ENCODE data around the gene NAA15.
"Not testable (repeated sequence)": the region's sequence is repeated elsewhere in the genome, so short reads cannot be mapped to it uniquely, and the experiment has no call there.

The NAA15 gene

DNA sequence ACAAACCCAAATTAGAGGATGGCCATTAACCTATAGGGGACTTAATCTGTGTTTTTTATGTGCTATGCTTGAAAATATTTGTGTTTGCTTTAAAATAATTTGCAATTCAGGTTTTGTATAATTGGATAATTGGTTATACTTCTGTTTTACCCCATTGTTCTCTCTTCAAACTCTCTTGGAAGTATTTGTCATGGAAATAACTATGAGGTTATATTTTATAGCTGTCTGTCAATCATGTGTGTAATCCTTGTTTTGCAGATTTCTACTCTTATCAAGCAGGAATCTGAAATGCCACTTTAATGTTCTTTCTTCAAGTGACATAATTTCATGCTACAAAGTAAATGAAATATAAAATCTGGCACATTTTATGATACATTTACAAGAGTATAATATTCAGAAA lies 16.3 kb downstream of the NAA15 start:
- Histone ChIP-seq H3K27me3 (replicated peaks; ENCODE audit: control insufficient read depth, insufficient read depth, low read length) (no peaks in the 10 kb centered on the region), H3K36me3 (ENCODE audit: control insufficient read depth, insufficient read depth, low read length, severe bottlenecking) (no peaks in the 10 kb centered on the region), H3K9ac (ENCODE audit: low read length) (no peak overlapping the region), H3K4me3 (ENCODE audit: low read length) (no peak overlapping the region), H3K9me3 (ENCODE audit: control insufficient read depth, low read length) (no peaks in the 10 kb centered on the region), H3K4me1 (ENCODE audit: control insufficient read depth, insufficient read depth, low read length) (peaks cover 14% of the 10 kb centered on the region)
- DNase-seq (ENCODE audit: low read depth), result no peak

DNA sequence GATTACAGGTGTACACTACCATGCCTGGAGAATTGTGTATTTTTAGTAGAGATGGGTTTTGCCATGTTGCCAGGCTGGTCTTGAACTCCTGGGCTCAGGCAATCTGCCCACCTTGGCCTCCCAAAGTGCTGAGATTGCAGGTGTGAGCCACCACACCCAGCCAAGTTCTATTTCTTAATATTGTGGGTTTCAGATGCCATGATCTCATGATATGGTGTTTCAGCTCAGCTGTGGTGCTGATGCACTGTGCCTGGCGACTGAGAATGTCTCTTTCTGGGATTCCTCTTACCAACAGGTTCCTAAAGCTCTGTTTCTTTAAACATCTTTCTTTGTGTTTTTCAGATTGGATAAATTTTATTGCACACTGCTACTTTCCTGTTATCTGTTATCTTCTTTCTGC lies 18.3 kb downstream of the NAA15 start:
- no peak for DNase-seq (ENCODE audit: low read depth)
- peaks cover 12% of the 10 kb centered on the region for H3K4me1 ChIP-seq (ENCODE audit: control insufficient read depth, insufficient read depth, low read length)
- H3K4me3 ChIP-seq (ENCODE audit: low read length), result no peak overlapping the region
- no peak overlapping the region for H3K9ac ChIP-seq (ENCODE audit: low read length)
- no peaks in the 10 kb centered on the region for H3K9me3 ChIP-seq (ENCODE audit: control insufficient read depth, low read length)
- no peaks in the 10 kb centered on the region for H3K27me3 ChIP-seq (replicated peaks; ENCODE audit: control insufficient read depth, insufficient read depth, low read length)
- no peaks in the 10 kb centered on the region for H3K36me3 ChIP-seq (ENCODE audit: control insufficient read depth, insufficient read depth, low read length, severe bottlenecking)

DNA sequence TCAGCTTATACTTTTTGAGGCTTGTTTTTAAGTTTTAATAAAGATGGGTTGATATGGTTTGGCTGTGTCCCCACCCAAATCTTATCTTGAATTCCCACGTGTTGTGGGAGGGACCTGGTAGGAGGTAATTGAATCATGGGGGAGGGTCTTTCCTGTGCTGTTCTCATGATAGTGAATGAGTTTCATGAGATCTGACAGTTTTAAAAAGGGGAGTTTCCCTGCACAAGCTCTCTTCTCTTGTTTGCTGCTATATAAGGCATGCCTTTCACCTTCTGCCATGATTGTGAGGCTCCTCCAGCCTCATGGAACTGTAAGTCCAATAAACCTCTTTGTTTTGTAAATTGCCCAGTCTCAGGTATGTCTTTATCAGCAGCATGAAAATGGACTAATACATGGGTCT lies 20.8 kb downstream of the NAA15 start:
- H3K9me3 ChIP-seq (ENCODE audit: control insufficient read depth, low read length); H3K4me3 ChIP-seq (ENCODE audit: low read length); H3K4me1 ChIP-seq (ENCODE audit: control insufficient read depth, insufficient read depth, low read length); H3K27me3 ChIP-seq (replicated peaks; ENCODE audit: control insufficient read depth, insufficient read depth, low read length); H3K36me3 ChIP-seq (ENCODE audit: control insufficient read depth, insufficient read depth, low read length, severe bottlenecking); DNase-seq (ENCODE audit: low read depth); H3K9ac ChIP-seq (ENCODE audit: low read length): not testable (repeated sequence)

- not testable (repeated sequence) for H3K9ac ChIP-seq (ENCODE audit: low read length); H3K4me1 ChIP-seq (ENCODE audit: control insufficient read depth, insufficient read depth, low read length); H3K9me3 ChIP-seq (ENCODE audit: control insufficient read depth, low read length); H3K36me3 ChIP-seq (ENCODE audit: control insufficient read depth, insufficient read depth, low read length, severe bottlenecking); H3K27me3 ChIP-seq (replicated peaks; ENCODE audit: control insufficient read depth, insufficient read depth, low read length); DNase-seq (ENCODE audit: low read depth); H3K4me3 ChIP-seq (ENCODE audit: low read length)
These were observed 21.2 kb downstream of the NAA15 start for GRCh38 chr4:139322541-139322940.

GRCh38 chr4:139324620-139325019 lies 23.3 kb downstream of the NAA15 start:
- H3K4me3 ChIP-seq (ENCODE audit: low read length), result no peak overlapping the region
- H3K4me1 ChIP-seq (ENCODE audit: control insufficient read depth, insufficient read depth, low read length), result peaks cover 5% of the 10 kb centered on the region
- H3K9ac ChIP-seq (ENCODE audit: low read length), result no peak overlapping the region
- no peak for DNase-seq (ENCODE audit: low read depth)
- no peaks in the 10 kb centered on the region for H3K9me3 ChIP-seq (ENCODE audit: control insufficient read depth, low read length)
- no peaks in the 10 kb centered on the region for H3K27me3 ChIP-seq (replicated peaks; ENCODE audit: control insufficient read depth, insufficient read depth, low read length)
- peaks cover 2% of the 10 kb centered on the region for H3K36me3 ChIP-seq (ENCODE audit: control insufficient read depth, insufficient read depth, low read length, severe bottlenecking)

- no peak overlapping the region for H3K9ac ChIP-seq (ENCODE audit: low read length)
- H3K27me3 ChIP-seq (replicated peaks; ENCODE audit: control insufficient read depth, insufficient read depth, low read length), result no peaks in the 10 kb centered on the region
- H3K9me3 ChIP-seq (ENCODE audit: control insufficient read depth, low read length), result no peaks in the 10 kb centered on the region
- H3K4me1 ChIP-seq (ENCODE audit: control insufficient read depth, insufficient read depth, low read length), result no peaks in the 10 kb centered on the region
- DNase-seq (ENCODE audit: low read depth), result no peak
- H3K4me3 ChIP-seq (ENCODE audit: low read length), result no peak overlapping the region
- H3K36me3 ChIP-seq (ENCODE audit: control insufficient read depth, insufficient read depth, low read length, severe bottlenecking), result peaks cover 7% of the 10 kb centered on the region
These were observed 28.4 kb downstream of the NAA15 start for GRCh38 chr4:139329665-139330200.

DNA sequence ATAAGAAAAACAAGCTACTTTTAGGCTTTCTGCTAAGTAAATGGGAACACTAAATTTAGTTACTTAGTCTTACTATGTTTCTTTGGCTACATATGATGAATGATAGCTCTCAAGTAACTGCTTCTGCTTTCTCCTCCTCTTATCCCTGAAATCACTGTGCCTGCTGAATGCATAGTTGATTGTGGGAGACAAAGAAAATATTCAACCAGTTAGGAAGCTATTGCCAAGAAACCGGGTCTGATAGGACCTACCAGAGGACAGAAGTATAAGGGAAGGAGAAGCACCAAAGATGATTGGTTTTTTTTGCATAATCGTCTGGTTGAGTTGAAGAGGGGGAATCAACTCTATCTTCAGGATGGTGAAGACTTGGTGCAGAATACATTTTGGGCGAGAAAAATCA lies 29.0 kb downstream of the NAA15 start:
- Histone ChIP-seq H3K9me3 (ENCODE audit: control insufficient read depth, low read length) (no peaks in the 10 kb centered on the region), H3K4me1 (ENCODE audit: control insufficient read depth, insufficient read depth, low read length) (no peaks in the 10 kb centered on the region), H3K4me3 (ENCODE audit: low read length) (no peak overlapping the region), H3K27me3 (replicated peaks; ENCODE audit: control insufficient read depth, insufficient read depth, low read length) (no peaks in the 10 kb centered on the region), H3K9ac (ENCODE audit: low read length) (no peak overlapping the region), H3K36me3 (ENCODE audit: control insufficient read depth, insufficient read depth, low read length, severe bottlenecking) (peaks cover 9% of the 10 kb centered on the region)
- DNase-seq (ENCODE audit: low read depth), result no peak

- H3K27me3 ChIP-seq (replicated peaks; ENCODE audit: control insufficient read depth, insufficient read depth, low read length), result no peaks in the 10 kb centered on the region
- peaks cover 13% of the 10 kb centered on the region for H3K36me3 ChIP-seq (ENCODE audit: control insufficient read depth, insufficient read depth, low read length, severe bottlenecking)
- no peak overlapping the region for H3K4me3 ChIP-seq (ENCODE audit: low read length)
- H3K9ac ChIP-seq (ENCODE audit: low read length), result no peak overlapping the region
- no peaks in the 10 kb centered on the region for H3K9me3 ChIP-seq (ENCODE audit: control insufficient read depth, low read length)
- no peaks in the 10 kb centered on the region for H3K4me1 ChIP-seq (ENCODE audit: control insufficient read depth, insufficient read depth, low read length)
- DNase-seq (ENCODE audit: low read depth), result no peak
These were observed 29.9 kb downstream of the NAA15 start for GRCh38 chr4:139331185-139331584.

- Histone ChIP-seq H3K9ac (ENCODE audit: low read length) (no peak overlapping the region), H3K27me3 (replicated peaks; ENCODE audit: control insufficient read depth, insufficient read depth, low read length) (no peaks in the 10 kb centered on the region), H3K36me3 (ENCODE audit: control insufficient read depth, insufficient read depth, low read length, severe bottlenecking) (peaks cover 16% of the 10 kb centered on the region), H3K4me3 (ENCODE audit: low read length) (no peak overlapping the region), H3K9me3 (ENCODE audit: control insufficient read depth, low read length) (no peaks in the 10 kb centered on the region), H3K4me1 (ENCODE audit: control insufficient read depth, insufficient read depth, low read length) (no peaks in the 10 kb centered on the region)
- no peak for DNase-seq (ENCODE audit: low read depth)
These were observed 31.7 kb downstream of the NAA15 start for GRCh38 chr4:139333046-139333445.

DNA sequence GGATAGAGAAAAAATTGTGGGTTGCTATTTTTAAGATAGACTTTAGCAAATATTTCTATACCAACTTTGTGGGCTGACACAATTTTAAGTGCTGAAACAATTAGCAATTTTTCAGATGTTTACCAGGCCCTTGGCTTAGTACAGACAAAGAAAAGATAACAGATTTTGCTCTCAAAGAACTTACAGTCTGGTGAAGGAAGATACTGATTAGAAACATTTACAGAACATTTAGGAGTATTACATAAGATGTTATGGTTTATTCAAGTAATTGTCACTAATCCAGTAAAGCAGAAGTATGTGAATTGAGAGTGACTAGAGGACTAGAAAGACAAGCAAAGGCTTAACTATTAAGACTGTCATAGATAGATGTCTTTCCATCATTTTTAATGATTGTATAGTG lies 36.3 kb downstream of the NAA15 start:
- no peaks in the 10 kb centered on the region for H3K4me1 ChIP-seq (ENCODE audit: control insufficient read depth, insufficient read depth, low read length)
- no peaks in the 10 kb centered on the region for H3K9me3 ChIP-seq (ENCODE audit: control insufficient read depth, low read length)
- peaks cover 31% of the 10 kb centered on the region for H3K36me3 ChIP-seq (ENCODE audit: control insufficient read depth, insufficient read depth, low read length, severe bottlenecking)
- no peaks in the 10 kb centered on the region for H3K27me3 ChIP-seq (replicated peaks; ENCODE audit: control insufficient read depth, insufficient read depth, low read length)
- H3K4me3 ChIP-seq (ENCODE audit: low read length), result no peak overlapping the region
- no peak for DNase-seq (ENCODE audit: low read depth)
- no peak overlapping the region for H3K9ac ChIP-seq (ENCODE audit: low read length)

DNA sequence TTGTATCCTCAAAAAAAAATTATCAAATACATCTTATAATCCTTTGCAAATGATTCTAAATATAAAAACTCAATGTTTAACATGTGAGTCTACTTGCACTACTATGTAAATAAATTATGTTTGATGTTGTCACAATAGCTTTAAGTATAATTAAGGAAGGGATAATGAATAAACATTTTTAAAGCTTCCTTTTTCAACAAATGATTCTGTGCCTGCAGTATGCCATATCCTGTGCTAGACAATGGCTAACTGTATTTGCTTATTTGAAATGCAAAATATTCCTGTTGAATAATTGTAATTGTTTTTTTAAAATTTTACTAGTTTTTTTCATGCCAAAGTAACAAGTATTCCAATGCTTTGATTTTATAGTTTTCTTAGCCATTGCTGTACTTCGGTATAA lies 60.0 kb downstream of the NAA15 start:
- Histone ChIP-seq H3K4me3 (ENCODE audit: low read length) (no peak overlapping the region), H3K9ac (ENCODE audit: low read length) (no peak overlapping the region), H3K36me3 (ENCODE audit: control insufficient read depth, insufficient read depth, low read length, severe bottlenecking) (peaks cover 56% of the 10 kb centered on the region), H3K27me3 (replicated peaks; ENCODE audit: control insufficient read depth, insufficient read depth, low read length) (no peaks in the 10 kb centered on the region), H3K4me1 (ENCODE audit: control insufficient read depth, insufficient read depth, low read length) (no peaks in the 10 kb centered on the region), H3K9me3 (ENCODE audit: control insufficient read depth, low read length) (no peaks in the 10 kb centered on the region)
- DNase-seq (ENCODE audit: low read depth), result no peak

DNA sequence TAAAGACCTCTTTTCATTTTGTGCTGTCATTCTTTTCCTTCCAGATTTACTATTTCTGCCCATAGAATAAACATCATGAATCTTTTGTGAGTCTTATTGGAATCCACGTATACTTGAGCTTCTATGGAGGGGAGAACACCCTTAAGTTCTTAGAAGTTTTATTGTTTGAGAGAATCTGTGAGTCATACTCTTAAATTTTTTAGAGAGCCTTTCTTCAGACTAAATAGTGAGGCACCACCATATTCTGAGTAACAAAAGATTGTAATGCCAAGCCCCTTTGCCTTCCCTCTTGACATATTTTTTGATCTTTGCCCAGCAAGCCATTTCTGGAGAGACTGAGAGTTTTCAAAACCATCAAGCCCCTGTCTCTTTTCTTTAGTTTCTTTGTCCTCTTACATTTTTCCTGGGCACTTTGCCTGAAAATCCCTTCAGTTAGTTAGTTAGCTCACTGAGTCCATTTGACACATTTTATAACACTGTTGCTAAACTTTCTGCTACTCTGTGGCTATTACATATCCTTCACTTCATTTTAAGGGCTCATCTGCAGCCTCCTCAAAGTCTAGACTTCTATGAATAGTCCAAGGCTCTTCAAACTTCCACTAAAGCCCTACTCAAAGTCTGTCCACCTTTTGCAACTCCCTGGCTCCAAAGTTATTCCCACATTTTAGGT lies 66.3 kb downstream of the NAA15 start:
- Histone ChIP-seq H3K4me3 (ENCODE audit: low read length) (no peak overlapping the region), H3K36me3 (ENCODE audit: control insufficient read depth, insufficient read depth, low read length, severe bottlenecking) (peaks cover 38% of the 10 kb centered on the region), H3K9ac (ENCODE audit: low read length) (no peak overlapping the region), H3K4me1 (ENCODE audit: control insufficient read depth, insufficient read depth, low read length) (peaks cover 22% of the 10 kb centered on the region), H3K27me3 (replicated peaks; ENCODE audit: control insufficient read depth, insufficient read depth, low read length) (no peaks in the 10 kb centered on the region), H3K9me3 (ENCODE audit: control insufficient read depth, low read length) (no peaks in the 10 kb centered on the region)
- peak; percentile 39 for DNase-seq (ENCODE audit: low read depth)
